Adrenal gland (tissue), 12 donors: Measurements from ENCODE around the gene TAF15. TPM values are rescaled to one million over a fixed set of nuclear protein-coding genes. Genes with fewer than 3 reads are reported as not detected.

ENCODE experiments used
- DNase-seq, 7 donors: peaks; one replicate each; pipeline ENCODE4 v3.0.0-alpha.2; 2019 to 2020
- H3K27ac ChIP-seq, 5 donors: fragments of 200-600 bp; sonication (generic) in 4 of 5; 1 replicate in 3 of 5; 2 replicates in 2 of 5; pipeline versions ENCODE4 v1.5.1 to v1.8.0; 2016 to 2020; ENCODE audit warnings: mild to moderate bottlenecking in 1 of 5
- H3K27me3 ChIP-seq: fragments of 200-600 bp; 2 replicates; pipeline ENCODE4 v1.8.0; 2021
- H3K36me3 ChIP-seq, 2 donors: fragments of 200-600 bp; replicated peaks in 1 of 2; 1 replicate in 1 of 2; 2 replicates in 1 of 2; pipeline versions ENCODE4 v1.5.1 to v1.8.0; 2018 to 2022
- H3K4me1 ChIP-seq, 2 donors: fragments of 200-600 bp; replicated peaks in 1 of 2; 1 replicate in 1 of 2; 2 replicates in 1 of 2; pipeline versions ENCODE4 v1.5.1 to v1.8.0; 2018 to 2021
- H3K4me3 ChIP-seq, 4 donors: fragments of 200-600 bp; sonication (generic) in 3 of 4; one replicate each; pipeline ENCODE4 v1.5.1; 2016 to 2018
- H3K9me3 ChIP-seq, 3 donors: fragments of 200-600 bp; sonication (generic) in 1 of 3; replicated peaks in 1 of 3; 1 replicate in 2 of 3; 2 replicates in 1 of 3; pipeline versions ENCODE4 v1.5.1 to v1.8.0; 2016 to 2021
- POLR2A ChIP-seq, 2 donors: fragments of 450-650 bp; IDR thresholded peaks; one replicate each; pipeline ENCODE4 v1.6.1; 2017; ENCODE audit warnings: antibody characterized with exemption in 2 of 2, mild to moderate bottlenecking in 2 of 2, moderate library complexity in 1 of 2
- WGBS, 4 donors: extraction: QIAGEN DNeasy Blood & Tissue Kit in 2 of 4; methylation state at CpG; one replicate each; pipeline versions ENCODE4 v1.1.5 to v1.1.7; 2013 to 2017; 5-methylcytosine and 5-hydroxymethylcytosine counted together
- intact Hi-C, 2 donors: fragments of 100-400 bp; cut with DNase I; formaldehyde crosslinking; loops; one replicate each; pipeline versions ENCODE4 v1.14.1 to v1.15.0; 2022 to 2023
- polyA plus RNA-seq, 3 donors: library from polyadenylated mRNA; stranded (reverse); fragments of 200-250 nt in 2 of 3; fragments of 350-450 nt in 1 of 3; fragmentation: Illumina TruSeq in 1 of 3; extraction: RNeasy Lipid Tissue Mini Kit (QIAGEN cat#74804) in 1 of 3; gene quantifications; one replicate each; pipeline ENCODE4 v1.2.3, GENCODE V29; 2013 to 2014
- total RNA-seq, 9 donors: library from RNA; depleted of rRNA in 4 of 9; stranded (reverse); fragments of >200 nt in 4 of 9; fragments of 120-200 nt in 1 of 9; fragmentation: NEBNext Ultra II Directional in 1 of 9; extraction: Animal tissue kit (Norgen Biotek cat#: 25700) in 1 of 9; gene quantifications; one replicate each; pipeline versions ENCODE4 v1.1.0 to v1.2.4, GENCODE V29; 2013 to 2023
- TF ChIP-seq, protein P1 (sequence below), 6 experiments: fragments of 450-650 bp in 4 of 6; fragments of 200-600 bp in 2 of 6; sonication (generic) in 1 of 6; IDR thresholded peaks; 1 replicate in 5 of 6; 2 replicates in 1 of 6; pipeline versions ENCODE4 v1.5.1 to v1.8.0; 2016 to 2021; ENCODE audit warnings: antibody characterized with exemption in 6 of 6, mild to moderate bottlenecking in 2 of 6, moderate library complexity in 1 of 6
- donor health status: healthy with polysubstance abuse.
- donor health status: Bipolar disorder and iron deficiency.
- donor health status: DM: yes; HTN: yes; CAD: no.
- donor health status: DM: no; HTN: no; CAD: no.
- donor health status: DM: no; HTN: no; CAD: no.
- donor health status: DM: yes; HTN: yes; CAD: no.

Gene TAF15
- total and polyA plus RNA-seq, 12 donors = 27.8 to 213 (median 145) TPM

DNA sequence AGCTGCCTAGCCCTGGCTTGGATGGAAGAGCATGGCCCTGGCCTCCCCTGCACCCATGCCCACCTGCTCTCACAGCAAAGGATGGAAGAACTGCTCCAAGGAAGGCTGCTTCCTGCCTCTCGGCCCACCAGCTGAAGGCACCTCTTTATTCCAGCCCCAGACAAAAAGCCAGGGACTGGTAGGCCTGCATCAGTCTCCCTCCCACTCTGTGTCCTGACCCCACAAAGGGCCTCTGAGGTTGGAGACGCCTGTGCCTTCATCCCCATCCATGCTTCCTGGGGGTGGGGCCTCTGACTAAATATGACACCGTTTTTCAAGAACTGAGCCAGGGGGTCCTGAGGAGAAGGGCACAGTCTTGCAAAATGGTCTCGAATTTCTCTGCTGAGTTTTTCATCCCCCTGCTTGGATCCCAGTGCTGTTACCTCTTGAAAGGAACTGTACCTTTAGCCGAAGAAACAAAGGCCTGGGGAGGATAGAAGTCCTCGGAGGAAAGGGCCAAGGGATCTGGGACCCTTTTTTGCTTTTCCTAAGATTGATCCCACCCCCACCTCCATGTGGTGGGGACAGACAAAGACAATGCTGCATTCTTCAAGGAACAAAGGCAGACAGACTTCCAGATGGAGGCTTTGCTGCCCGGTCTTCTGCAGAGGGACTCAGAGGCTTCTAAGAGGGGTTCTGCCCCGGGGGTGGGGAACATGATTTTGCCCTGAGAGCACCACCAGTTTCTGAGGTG is 43.4 kb upstream of the TAF15 start:
- DNase-seq = no peak
- Histone ChIP-seq H3K27ac (no peak overlapping the region), H3K4me1 (peaks cover 5 to 11% of the 10 kb centered on the region in 2 donors), H3K27me3 (no peaks in the 10 kb centered on the region), H3K36me3 (no peaks in the 10 kb centered on the region), H3K9me3 (no peaks in the 10 kb centered on the region), H3K4me3 (no peak overlapping the region)
- TF ChIP-seq POLR2A (IDR thresholded peaks at IDR 0.05) = no peak
- TF ChIP-seq, protein P1, sequence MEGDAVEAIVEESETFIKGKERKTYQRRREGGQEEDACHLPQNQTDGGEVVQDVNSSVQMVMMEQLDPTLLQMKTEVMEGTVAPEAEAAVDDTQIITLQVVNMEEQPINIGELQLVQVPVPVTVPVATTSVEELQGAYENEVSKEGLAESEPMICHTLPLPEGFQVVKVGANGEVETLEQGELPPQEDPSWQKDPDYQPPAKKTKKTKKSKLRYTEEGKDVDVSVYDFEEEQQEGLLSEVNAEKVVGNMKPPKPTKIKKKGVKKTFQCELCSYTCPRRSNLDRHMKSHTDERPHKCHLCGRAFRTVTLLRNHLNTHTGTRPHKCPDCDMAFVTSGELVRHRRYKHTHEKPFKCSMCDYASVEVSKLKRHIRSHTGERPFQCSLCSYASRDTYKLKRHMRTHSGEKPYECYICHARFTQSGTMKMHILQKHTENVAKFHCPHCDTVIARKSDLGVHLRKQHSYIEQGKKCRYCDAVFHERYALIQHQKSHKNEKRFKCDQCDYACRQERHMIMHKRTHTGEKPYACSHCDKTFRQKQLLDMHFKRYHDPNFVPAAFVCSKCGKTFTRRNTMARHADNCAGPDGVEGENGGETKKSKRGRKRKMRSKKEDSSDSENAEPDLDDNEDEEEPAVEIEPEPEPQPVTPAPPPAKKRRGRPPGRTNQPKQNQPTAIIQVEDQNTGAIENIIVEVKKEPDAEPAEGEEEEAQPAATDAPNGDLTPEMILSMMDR (IDR thresholded peaks at IDR 0.05) = no peak
- 65 to 78% (median 76%) methylated on average over 7 to 8 of the region's 8 CpGs for WGBS, 4 donors
- intact Hi-C loops = loop anchor here (2.0 to 5.0 kb wide), 2 partner anchors 39 to 41 kb away; partner anchors contain the start of gene TAF15 (in 1 of the 2)

DNA sequence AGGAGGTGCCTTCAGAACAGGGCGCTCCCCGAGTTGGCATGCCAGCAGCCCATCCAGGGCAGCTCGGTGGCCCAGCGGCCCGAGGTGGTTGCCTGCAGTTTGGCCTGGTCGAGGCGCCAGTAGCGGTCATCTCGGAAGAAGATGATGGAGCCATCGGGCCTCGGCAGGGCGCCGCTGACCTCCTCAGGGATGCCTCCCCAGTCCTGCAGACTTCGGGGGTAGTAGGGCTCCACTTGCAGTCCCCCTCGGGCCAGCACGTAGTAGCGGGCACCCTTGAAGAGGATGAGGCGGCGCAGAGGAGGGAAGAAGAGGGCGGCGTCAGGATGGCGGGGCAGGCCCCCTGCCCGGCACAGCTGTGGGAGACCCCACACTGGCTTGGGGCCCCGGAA is 42.8 kb upstream of the TAF15 start:
- WGBS, 4 donors = 65 to 84% (median 81%) methylated on average over 13 to 24 of the region's 24 CpGs
- no peak overlapping the region for H3K27ac ChIP-seq
- no peaks in the 10 kb centered on the region for H3K27me3 ChIP-seq
- peaks cover 5 to 11% of the 10 kb centered on the region in 2 donors for H3K4me1 ChIP-seq
- DNase-seq = no peak
- no peaks in the 10 kb centered on the region for H3K36me3 ChIP-seq
- TF ChIP-seq, protein P1 (IDR thresholded peaks at IDR 0.05) = no peak
- TF ChIP-seq POLR2A (IDR thresholded peaks at IDR 0.05) = no peak
- H3K4me3 ChIP-seq = no peak overlapping the region
- intact Hi-C loops = loop anchor here in 1 of 2 donors (5.0 kb wide), 1 partner anchor 41 kb away; the partner anchor contains the start of gene TAF15
- no peaks in the 10 kb centered on the region for H3K9me3 ChIP-seq

DNA sequence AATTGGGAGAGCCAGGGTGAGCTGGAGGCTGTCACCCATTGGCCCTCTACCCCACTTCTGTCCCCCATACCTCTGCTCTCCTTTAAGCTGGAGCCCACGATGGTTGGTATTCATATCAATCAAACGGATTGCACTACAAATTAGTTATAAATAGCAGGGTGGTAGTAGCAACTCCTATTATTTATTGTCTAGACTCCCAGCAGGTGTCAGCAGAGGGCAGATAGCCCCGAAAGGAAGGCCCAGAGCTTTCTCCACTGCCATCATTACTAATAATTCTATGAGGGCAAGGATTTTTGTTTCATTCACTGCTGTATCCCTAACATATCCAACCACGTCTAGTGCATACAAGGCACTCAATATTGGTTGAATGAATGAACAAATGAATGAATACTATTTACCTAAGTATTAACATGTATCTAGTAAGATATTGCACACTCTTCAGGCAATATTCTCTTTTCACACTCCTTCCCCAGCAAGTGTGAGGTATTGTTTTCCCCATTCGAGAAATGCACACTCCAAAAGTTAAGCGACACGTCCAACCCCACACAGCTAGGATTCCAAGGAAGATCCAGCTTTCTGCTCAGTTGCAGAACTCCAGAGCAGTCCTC is 42.3 kb upstream of the TAF15 start:
- TF ChIP-seq POLR2A (IDR thresholded peaks at IDR 0.05) = no peak
- TF ChIP-seq, protein P1 (IDR thresholded peaks at IDR 0.05) = peak; percentile 34 to 73 (median 66)
- Histone ChIP-seq H3K36me3 (no peaks in the 10 kb centered on the region), H3K4me1 (peaks cover 5 to 11% of the 10 kb centered on the region in 2 donors), H3K27me3 (no peaks in the 10 kb centered on the region), H3K4me3 (no peak overlapping the region), H3K9me3 (no peaks in the 10 kb centered on the region), H3K27ac (no peak overlapping the region)
- intact Hi-C loops = loop anchor here in 1 of 2 donors (5.0 kb wide), 1 partner anchor 40 kb away; the partner anchor contains the start of gene TAF15
- peak; percentile 55 to 73 (median 69) for DNase-seq
- WGBS, 4 donors = 32 to 41% (median 37%) methylated on average over 7 of the region's 7 CpGs

DNA sequence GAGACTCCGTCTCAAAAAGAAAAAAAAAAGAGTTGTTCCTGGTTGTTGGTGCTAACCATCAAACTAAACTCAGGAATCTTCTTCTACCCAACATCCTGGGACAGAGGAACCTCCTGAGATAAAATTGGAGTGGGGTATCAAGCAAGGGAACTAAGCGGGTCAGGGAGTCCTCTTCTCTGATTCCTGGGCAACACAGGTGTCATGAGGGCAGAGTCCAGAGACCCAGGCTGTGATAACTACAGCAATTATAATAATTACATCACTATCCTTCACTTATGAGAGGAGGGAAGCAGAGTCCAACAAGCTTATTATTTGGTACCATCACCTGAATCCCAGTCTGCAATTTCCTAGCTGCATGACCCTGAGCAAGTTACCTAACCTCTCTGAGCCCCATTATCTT is 40.5 kb upstream of the TAF15 start:
- H3K27ac ChIP-seq = no peak overlapping the region
- intact Hi-C loops = loop anchor here in 1 of 2 donors (5.0 kb wide), 1 partner anchor 39 kb away; the partner anchor contains the start of gene TAF15
- no peak overlapping the region for H3K4me3 ChIP-seq
- no peaks in the 10 kb centered on the region for H3K9me3 ChIP-seq
- no peaks in the 10 kb centered on the region for H3K36me3 ChIP-seq
- TF ChIP-seq, protein P1 (IDR thresholded peaks at IDR 0.05) = no peak
- TF ChIP-seq POLR2A (IDR thresholded peaks at IDR 0.05) = no peak
- peaks cover 5 to 11% of the 10 kb centered on the region in 2 donors for H3K4me1 ChIP-seq
- no peak for DNase-seq
- 85 to 98% (median 93%) methylated on average over 2 of the region's 2 CpGs for WGBS, 4 donors
- no peaks in the 10 kb centered on the region for H3K27me3 ChIP-seq
